ENCODE data around the gene SPAG5. TPM values are rescaled to one million over a fixed set of nuclear protein-coding genes. Genes with fewer than 3 reads are reported as not detected.

SPAG5 gene
- total RNA-seq, 1 experiment from 2014 or later: 86.6 TPM

GRCh38 chr17:28597606-28598383 is 1.0 kb downstream of the SPAG5 start:
- Histone ChIP-seq H3K9ac (ENCODE audit: low read length) (peak overlapping the region; percentile 91), H3K4me2 (ENCODE audit: low read length) (peak overlapping the region; percentile 99), H3K27ac (ENCODE audit: low read length) (peak overlapping the region; percentile 98), H2AFZ (ENCODE audit: low read length) (peak overlapping the region; percentile 11), H3K4me1 (ENCODE audit: insufficient read depth, low read length) (peaks cover 8% of the 10 kb centered on the region; the same call in 1 of the 2 replicates), H3K79me2 (ENCODE audit: low read length) (peaks cover 28% of the 10 kb centered on the region), H3K36me3 (ENCODE audit: low read depth, low read length) (peaks cover 6% of the 10 kb centered on the region; the same call in 1 of the 2 replicates), H4K20me1 (ENCODE audit: low read length) (no peaks in the 10 kb centered on the region), H3F3A (ENCODE audit: low read length, unreplicated experiment) (peaks cover 9% of the 10 kb centered on the region), H3K27me3 (ENCODE audit: low read length) (no peaks in the 10 kb centered on the region), H3K9me3 (ENCODE audit: low read length) (no peaks in the 10 kb centered on the region), H3K9me2 (replicated peaks; ENCODE audit: low read length) (no peaks in the 10 kb centered on the region), H3K4me3 (ENCODE audit: low read length) (peak overlapping the region; percentile 98)
- intact Hi-C loops (cut with micrococcal nuclease): no loop called here
- no peak for TF ChIP-seq EZH2 (IDR thresholded peaks at IDR 0.05; ENCODE audit: low read length, unreplicated experiment)
- no peak for TF ChIP-seq EZH2phosphoT487 (IDR thresholded peaks at IDR 0.05; ENCODE audit: borderline replicate concordance, low read length)
- TF ChIP-seq, protein P1, sequence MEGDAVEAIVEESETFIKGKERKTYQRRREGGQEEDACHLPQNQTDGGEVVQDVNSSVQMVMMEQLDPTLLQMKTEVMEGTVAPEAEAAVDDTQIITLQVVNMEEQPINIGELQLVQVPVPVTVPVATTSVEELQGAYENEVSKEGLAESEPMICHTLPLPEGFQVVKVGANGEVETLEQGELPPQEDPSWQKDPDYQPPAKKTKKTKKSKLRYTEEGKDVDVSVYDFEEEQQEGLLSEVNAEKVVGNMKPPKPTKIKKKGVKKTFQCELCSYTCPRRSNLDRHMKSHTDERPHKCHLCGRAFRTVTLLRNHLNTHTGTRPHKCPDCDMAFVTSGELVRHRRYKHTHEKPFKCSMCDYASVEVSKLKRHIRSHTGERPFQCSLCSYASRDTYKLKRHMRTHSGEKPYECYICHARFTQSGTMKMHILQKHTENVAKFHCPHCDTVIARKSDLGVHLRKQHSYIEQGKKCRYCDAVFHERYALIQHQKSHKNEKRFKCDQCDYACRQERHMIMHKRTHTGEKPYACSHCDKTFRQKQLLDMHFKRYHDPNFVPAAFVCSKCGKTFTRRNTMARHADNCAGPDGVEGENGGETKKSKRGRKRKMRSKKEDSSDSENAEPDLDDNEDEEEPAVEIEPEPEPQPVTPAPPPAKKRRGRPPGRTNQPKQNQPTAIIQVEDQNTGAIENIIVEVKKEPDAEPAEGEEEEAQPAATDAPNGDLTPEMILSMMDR (conservative IDR thresholded peaks at IDR 0.05; ENCODE audit: low read depth, low read length): no peak
- no TSS peak for BruUV-seq (replicated peaks)
- DNase-seq (peak; percentile 25), ATAC-seq (no peak)
- POLR2A ChIA-PET (ENCODE audit: unreplicated experiment): no interaction called here
- CTCF ChIA-PET: no interaction called here

DNA sequence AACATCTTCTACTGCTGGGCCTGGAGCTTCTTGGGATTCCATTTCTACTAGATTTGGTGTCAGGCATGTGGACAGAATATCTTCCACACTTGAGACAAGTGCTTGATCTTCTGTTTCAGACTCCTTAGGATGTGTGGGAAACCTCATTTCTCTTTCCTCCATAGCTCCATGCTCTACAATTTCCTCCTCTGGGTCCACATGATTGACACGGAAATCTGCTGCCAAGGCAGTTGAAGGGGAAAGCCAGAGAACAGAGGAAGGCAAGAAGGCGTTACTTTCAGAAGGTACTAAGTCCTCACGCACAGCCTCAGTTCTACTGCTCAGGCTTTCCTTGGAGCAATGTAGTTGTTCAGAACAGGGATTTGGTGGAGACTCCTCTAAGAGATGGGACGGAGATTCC is 6.6 kb downstream of the SPAG5 start:
- Histone ChIP-seq H3K4me2 (ENCODE audit: low read length) (no peak overlapping the region), H3K79me2 (ENCODE audit: low read length) (peaks cover 15% of the 10 kb centered on the region), H3K9ac (ENCODE audit: low read length) (no peak overlapping the region), H3K27ac (ENCODE audit: low read length) (no peak overlapping the region), H3K27me3 (ENCODE audit: low read length) (no peaks in the 10 kb centered on the region), H3K9me3 (ENCODE audit: low read length) (no peaks in the 10 kb centered on the region), H3K4me3 (ENCODE audit: low read length) (no peak overlapping the region), H3K36me3 (ENCODE audit: low read depth, low read length) (peaks cover 19% of the 10 kb centered on the region), H3F3A (ENCODE audit: low read length, unreplicated experiment) (no peaks in the 10 kb centered on the region), H2AFZ (ENCODE audit: low read length) (no peak overlapping the region), H3K4me1 (ENCODE audit: insufficient read depth, low read length) (no peaks in the 10 kb centered on the region; the same call in 1 of the 2 replicates), H3K9me2 (replicated peaks; ENCODE audit: low read length) (no peaks in the 10 kb centered on the region), H4K20me1 (ENCODE audit: low read length) (no peaks in the 10 kb centered on the region)
- no TSS peak for BruUV-seq (replicated peaks)
- ChIA-PET CTCF (no interaction called here), POLR2A (ENCODE audit: unreplicated experiment) (no interaction called here)
- TF ChIP-seq EZH2 (IDR thresholded peaks at IDR 0.05; ENCODE audit: low read length, unreplicated experiment): no peak
- TF ChIP-seq, protein P1 (conservative IDR thresholded peaks at IDR 0.05; ENCODE audit: low read depth, low read length): no peak
- no peak for TF ChIP-seq EZH2phosphoT487 (IDR thresholded peaks at IDR 0.05; ENCODE audit: borderline replicate concordance, low read length)
- ATAC-seq: no peak
- no peak for DNase-seq
- intact Hi-C loops (cut with micrococcal nuclease): no loop called here

- no peak overlapping the region for H3K27ac ChIP-seq (ENCODE audit: low read length)
- no peaks in the 10 kb centered on the region for H4K20me1 ChIP-seq (ENCODE audit: low read length)
- peaks cover 40% of the 10 kb centered on the region for H3K36me3 ChIP-seq (ENCODE audit: low read depth, low read length)
- no peaks in the 10 kb centered on the region for H3F3A ChIP-seq (ENCODE audit: low read length, unreplicated experiment)
- ATAC-seq: no peak
- TF ChIP-seq EZH2phosphoT487 (IDR thresholded peaks at IDR 0.05; ENCODE audit: borderline replicate concordance, low read length) (no peak), EZH2 (IDR thresholded peaks at IDR 0.05; ENCODE audit: low read length, unreplicated experiment) (no peak)
- TF ChIP-seq, protein P1 (conservative IDR thresholded peaks at IDR 0.05; ENCODE audit: low read depth, low read length): no peak
- POLR2A ChIA-PET (ENCODE audit: unreplicated experiment): no interaction called here
- CTCF ChIA-PET: no interaction called here
- H2AFZ ChIP-seq (ENCODE audit: low read length): no peak overlapping the region
- intact Hi-C loops (cut with micrococcal nuclease): no loop called here
- no peak overlapping the region for H3K9ac ChIP-seq (ENCODE audit: low read length)
- no peaks in the 10 kb centered on the region for H3K9me2 ChIP-seq (replicated peaks; ENCODE audit: low read length)
- no peaks in the 10 kb centered on the region for H3K27me3 ChIP-seq (ENCODE audit: low read length)
- no peak for DNase-seq
- no peaks in the 10 kb centered on the region for H3K79me2 ChIP-seq (ENCODE audit: low read length)
- TSS peak; percentile 53 for BruUV-seq (replicated peaks)
- no peak overlapping the region for H3K4me2 ChIP-seq (ENCODE audit: low read length)
- no peaks in the 10 kb centered on the region for H3K4me1 ChIP-seq (ENCODE audit: insufficient read depth, low read length)
- no peaks in the 10 kb centered on the region for H3K9me3 ChIP-seq (ENCODE audit: low read length)
- H3K4me3 ChIP-seq (ENCODE audit: low read length): no peak overlapping the region
Measured at GRCh38 chr17:28585851-28586250, 13.0 kb downstream of the SPAG5 start.

All from PC-3 (cell line).